ENCODE measurements around the gene UBE2E2.

GRCh38 chr3:23438657-23439056, 235.5 kb downstream of the UBE2E2 start:
- TF ChIP-seq CTCF (optimal IDR thresholded peaks at IDR 0.05 in 1 of 3, IDR thresholded peaks at IDR 0.05 in 1 of 3, conservative IDR thresholded peaks at IDR 0.05 in 1 of 3; ENCODE audit: extremely low read depth in 1 of 3, insufficient read depth in 2 of 3, low read length in 3 of 3): no peak
- TF ChIP-seq EZH2 (IDR thresholded peaks at IDR 0.05; ENCODE audit: low read length): no peak

All from keratinocyte (primary cell).